ENCODE data around the gene BEAN1.

BEAN1 gene

GRCh38 chr16:66516808-66517585 is 89.9 kb downstream of the BEAN1 start (continued):
- TF ChIP-seq ZNF76 (tag by site-specific recombination; IDR thresholded peaks at IDR 0.05; ENCODE audit: borderline replicate concordance, low read depth) (no peak), ZNF626 (tag by site-specific recombination; IDR thresholded peaks at IDR 0.05) (no peak), ZNF549 (tag by site-specific recombination; IDR thresholded peaks at IDR 0.05) (no peak), ZNF23 (tag by site-specific recombination; IDR thresholded peaks at IDR 0.05; ENCODE audit: borderline replicate concordance) (no peak), KLF8 (tag by site-specific recombination; IDR thresholded peaks at IDR 0.05) (no peak), ZBTB11 (tag by site-specific recombination; conservative IDR thresholded peaks at IDR 0.05; ENCODE audit: low read depth) (peak; percentile 48), SP3 (tag by site-specific recombination; IDR thresholded peaks at IDR 0.05) (peak; percentile 67), SP2 (tag by site-specific recombination; IDR thresholded peaks at IDR 0.05) (peak; percentile 69), ZNF692 (tag by site-specific recombination; IDR thresholded peaks at IDR 0.05) (peak; percentile 73), REST (tag by site-specific recombination; IDR thresholded peaks at IDR 0.05) (no peak; the same call in 1 of the 2 replicates), ZNF426 (tag by site-specific recombination; IDR thresholded peaks at IDR 0.05) (no peak), ZNF629 (tag by site-specific recombination; IDR thresholded peaks at IDR 0.05) (peak; percentile 78), ZNF449 (tag by site-specific recombination; IDR thresholded peaks at IDR 0.05) (no peak), ZNF701 (tag by site-specific recombination; IDR thresholded peaks at IDR 0.05) (no peak), ZNF221 (tag by site-specific recombination; IDR thresholded peaks at IDR 0.05; ENCODE audit: borderline replicate concordance) (no peak), ZFP69B (tag by site-specific recombination; IDR thresholded peaks at IDR 0.05) (no peak), ZNF558 (tag by site-specific recombination; IDR thresholded peaks at IDR 0.05) (no peak), OVOL3 (tag by site-specific recombination; IDR thresholded peaks at IDR 0.05) (no peak), RBAK (tag by site-specific recombination; IDR thresholded peaks at IDR 0.05) (no peak), ZBTB49 (tag by site-specific recombination; IDR thresholded peaks at IDR 0.05; ENCODE audit: low read depth) (no peak), BCL11A (tag by site-specific recombination; IDR thresholded peaks at IDR 0.05; ENCODE audit: low read depth) (no peak), ZFHX2 (tag by site-specific recombination; conservative IDR thresholded peaks at IDR 0.05) (peak; percentile 39; the same call in 1 of the 2 replicates)

All from HEK293 (cell line).